HepG2 (cell line): Measurements from ENCODE around the gene COX10. TPM values are rescaled to one million over a fixed set of nuclear protein-coding genes. Genes with fewer than 3 reads are reported as not detected.

Experiments
- ATAC-seq: fragments of 200-7000 bp; cut with Tn5 transposase; 3 replicates; pipeline ENCODE4 v1.9.1; 2020; ENCODE audit warnings: mild to moderate bottlenecking, moderate library complexity
- BruUV-seq: library from RNA; stranded (reverse); fragments of 400-500 nt; replicated peaks from 2 replicates; lab custom pipeline; 2021; lab: Mats Ljungman, UMichigan
- CTCF ChIA-PET: fragments of 300-600 bp; formaldehyde crosslinking; extraction: SDS; loops from one replicate; lab custom pipeline; 2021; ENCODE audit warnings: low total read pairs, inconsistent platforms, low intra/inter-chr PET ratio; lab: Yijun Ruan, JAX
- POLR2A ChIA-PET: fragments of 350-600 bp; sonication (Branson Sonifier 250); formaldehyde crosslinking; loops from one replicate; lab custom pipeline; 2020; ENCODE audit warnings: antibody characterized with exemption, inconsistent platforms; lab: Yijun Ruan, JAX
- DNase-seq: peaks from one replicate; pipeline ENCODE4 v3.0.0-alpha.2; 2015; ENCODE audit warnings: low spot score
- FAIRE-seq: peaks from 3 replicates; lab custom pipeline; 2011; peaks lifted over from hg19 to GRCh38; lab: Jason Lieb, UNC
- H2AFZ ChIP-seq: one replicate; pipeline ENCODE4 v1.6.1; 2011; ENCODE audit warnings: low read length, inconsistent platforms
- H3K27ac ChIP-seq: fragments of 300-600 bp; 3 replicates; pipeline ENCODE4 v1.8.0; 2011; ENCODE audit warnings: mixed run types, mild to moderate bottlenecking, mixed read lengths, low read length, inconsistent platforms; ENCODE audit not compliant: insufficient read depth; ENCODE audit errors: extremely low read length
- H3K27me3 ChIP-seq, 2 experiments: fragments of 200-600 bp in 1 of 2; 2 replicates in 1 of 2; 3 replicates in 1 of 2; pipeline versions ENCODE4 v1.6.0 to v1.8.0; 2011; ENCODE audit warnings: low read length in 2 of 2, mild to moderate bottlenecking in 2 of 2, moderate library complexity in 2 of 2, inconsistent platforms in 1 of 2; ENCODE audit not compliant: insufficient read depth in 2 of 2, control insufficient read depth in 1 of 2
- H3K36me3 ChIP-seq, 2 experiments: fragments of 200-600 bp in 1 of 2; replicated peaks in 1 of 2; 2 replicates in 1 of 2; 3 replicates in 1 of 2; pipeline versions ENCODE4 v1.5.1 to v1.8.0; 2011; ENCODE audit warnings: low read length in 2 of 2, inconsistent platforms in 1 of 2; ENCODE audit not compliant: insufficient read depth in 2 of 2, control insufficient read depth in 1 of 2
- H3K4me1 ChIP-seq: 2 replicates; pipeline ENCODE4 v1.5.1; 2012; ENCODE audit warnings: low read length, inconsistent platforms; ENCODE audit not compliant: insufficient read depth
- H3K4me2 ChIP-seq: 2 replicates; pipeline ENCODE4 v1.6.0; 2011; ENCODE audit warnings: low read depth, low read length, inconsistent platforms
- H3K4me3 ChIP-seq, 3 experiments: fragments of 200-600 bp in 1 of 3; sonication (generic), shearing (Covaris generic) in 1 of 3; replicated peaks in 1 of 3; 2 replicates each; pipeline ENCODE4 v1.5.1; 2011 to 2016; ENCODE audit warnings: low read length in 3 of 3, inconsistent platforms in 2 of 3, low read depth in 2 of 3, mild to moderate bottlenecking in 2 of 3, control low read depth in 1 of 3, mixed read lengths in 1 of 3; ENCODE audit not compliant: insufficient read depth in 1 of 3
- H3K79me2 ChIP-seq: one replicate; pipeline ENCODE4 v1.6.1; 2011; ENCODE audit warnings: low read length, inconsistent platforms; ENCODE audit not compliant: insufficient read depth
- H3K9ac ChIP-seq: 2 replicates; pipeline ENCODE4 v1.6.0; 2011; ENCODE audit warnings: mild to moderate bottlenecking, low read depth, low read length, inconsistent platforms; ENCODE audit not compliant: insufficient read depth
- H3K9me3 ChIP-seq: 2 replicates; pipeline ENCODE4 v1.5.1; 2012; ENCODE audit warnings: mild to moderate bottlenecking, low read length
- H4K20me1 ChIP-seq: 2 replicates; pipeline ENCODE4 v1.6.0; 2011; ENCODE audit warnings: inconsistent platforms, mild to moderate bottlenecking, low read length, moderate library complexity; ENCODE audit not compliant: insufficient read depth
- GZF1 ChIP-seq: sonication (generic); formaldehyde crosslinking; IDR thresholded peaks from 2 replicates; pipeline ENCODE4 v1.5.1; 2020; ENCODE audit warnings: mild to moderate bottlenecking, missing genetic modification reagents
- HNF4G ChIP-seq, 2 experiments: sonication (generic) in 1 of 2; formaldehyde crosslinking in 1 of 2; IDR thresholded peaks; 2 replicates each; pipeline versions ENCODE4 v1.4.0 to v1.6.1; 2011 to 2020; ENCODE audit warnings: borderline replicate concordance in 2 of 2, low read depth in 2 of 2, mild to moderate bottlenecking in 2 of 2, low read length in 1 of 2, missing genetic modification reagents in 1 of 2, moderate library complexity in 1 of 2
- KDM2A ChIP-seq: sonication (generic); formaldehyde crosslinking; IDR thresholded peaks from 2 replicates; pipeline ENCODE4 v1.4.0; 2020; ENCODE audit warnings: low read depth, missing genetic modification reagents, borderline replicate concordance
- KDM5A ChIP-seq: fragments of 200-600 bp; sonication (generic); IDR thresholded peaks from 2 replicates; pipeline ENCODE4 v1.7.0; 2018; ENCODE audit warnings: antibody characterized with exemption, mild to moderate bottlenecking, low read length, borderline replicate concordance
- MLLT10 ChIP-seq: sonication (generic); formaldehyde crosslinking; IDR thresholded peaks from 2 replicates; pipeline ENCODE4 v1.4.0; 2020; ENCODE audit warnings: missing genetic modification reagents
- NFIB ChIP-seq: sonication (generic); formaldehyde crosslinking; IDR thresholded peaks from 2 replicates; pipeline ENCODE4 v1.9.0; 2021; ENCODE audit warnings: missing genetic modification reagents, mild to moderate bottlenecking, borderline replicate concordance
- NKX3-1 ChIP-seq: sonication (generic); formaldehyde crosslinking; IDR thresholded peaks from 2 replicates; pipeline ENCODE4 v1.5.0; 2020; ENCODE audit warnings: missing genetic modification reagents
- NR1H2 ChIP-seq: sonication (generic); formaldehyde crosslinking; IDR thresholded peaks from 2 replicates; pipeline ENCODE4 v1.8.1; 2022; ENCODE audit warnings: low read depth, missing genetic modification reagents, borderline replicate concordance
- SKI ChIP-seq: fragments of 450-650 bp; IDR thresholded peaks from one replicate; pipeline ENCODE4 v1.6.1; 2018; ENCODE audit warnings: mild to moderate bottlenecking; ENCODE audit not compliant: partially characterized antibody
- SOX13 ChIP-seq, 3 experiments: fragments of 450-650 bp in 1 of 3; sonication (generic) in 1 of 3; formaldehyde crosslinking in 1 of 3; IDR thresholded peaks in 2 of 3; conservative IDR thresholded peaks in 1 of 3; 2 replicates each; pipeline versions ENCODE4 v1.5.0 to v1.6.1; 2016 to 2020; ENCODE audit warnings: antibody characterized with exemption in 1 of 3, mild to moderate bottlenecking in 1 of 3, missing compliant biosample characterization in 1 of 3, missing genetic modification reagents in 1 of 3, moderate library complexity in 1 of 3
- ZBTB1 ChIP-seq: sonication (generic); formaldehyde crosslinking; IDR thresholded peaks from 2 replicates; pipeline ENCODE4 v1.4.0; 2020; ENCODE audit warnings: missing genetic modification reagents, borderline replicate concordance
- ZNF264 ChIP-seq: sonication (generic); formaldehyde crosslinking; IDR thresholded peaks from 2 replicates; pipeline ENCODE4 v1.4.0; 2020; ENCODE audit warnings: missing genetic modification reagents
- ZNF713 ChIP-seq: sonication (generic); formaldehyde crosslinking; IDR thresholded peaks from 2 replicates; pipeline ENCODE4 v1.4.0; 2020; ENCODE audit warnings: mild to moderate bottlenecking, missing genetic modification reagents
- ZNF724P ChIP-seq: sonication (generic); formaldehyde crosslinking; IDR thresholded peaks from 2 replicates; pipeline ENCODE4 v1.8.0; 2022; ENCODE audit warnings: missing genetic modification reagents, borderline replicate concordance
- ZXDC ChIP-seq: sonication (generic); formaldehyde crosslinking; IDR thresholded peaks from 2 replicates; pipeline ENCODE4 v1.5.0; 2020; ENCODE audit warnings: mild to moderate bottlenecking, missing genetic modification reagents
- WGBS: methylation state at CpG from one replicate; pipeline ENCODE4 v1.1.6; 2017; ENCODE audit warnings: low lambda C conversion rate; 5-methylcytosine and 5-hydroxymethylcytosine counted together
- in situ Hi-C: cut with HindIII; loops from 2 replicates; pipeline ENCODE4 v1.10.0; 2017; ENCODE audit warnings: low pct_unique_long_range_greater_than_20kb; ENCODE audit not compliant: extremely low pct_ligation_motif_present
- intact Hi-C: fragments of 100-400 bp; cut with micrococcal nuclease; formaldehyde crosslinking; loops from one replicate; pipeline ENCODE4 v1.10.0; 2022; ENCODE audit not compliant: unreplicated experiment
- polyA plus RNA-seq, 8 experiments: library from polyadenylated mRNA; depleted of rRNA in 3 of 8; stranded (reverse) in 7 of 8; unstranded in 1 of 8; fragments of >200 nt; fragmentation: Illumina TruSeq in 4 of 8; extraction: Trizol in 4 of 8; gene quantifications; 2 replicates each; pipeline versions ENCODE4 v1.2.1 to v1.2.3, GENCODE V29; 2011 to 2016; ENCODE audit warnings: low read depth in 4 of 8, missing spikeins in 1 of 8, mixed read lengths in 1 of 8; ENCODE audit not compliant: insufficient read depth in 1 of 8
- total RNA-seq, 5 experiments: library from RNA; depleted of rRNA; stranded (reverse); fragments of >200 nt; fragmentation: Illumina TruSeq; extraction: Trizol; gene quantifications; 2 replicates each; pipeline ENCODE4 v1.2.3, GENCODE V29; 2016; ENCODE audit warnings: low read depth in 1 of 5

COX10 gene
- total and polyA plus RNA-seq, 2 of the 13 experiments (the other 11 are each of a cell fraction or from before 2014, with no cell fraction given), result 13.9 to 20.1 TPM

- Histone ChIP-seq H3K4me2 (no peak overlapping the region), H3K36me3 (0 out of 5 replicates have a peak, but pooled peaks cover 0 to 1% of the 10 kb centered on the region in 2 experiments), H3K9me3 (no peaks in the 10 kb centered on the region), H3K27me3 (no peaks in the 10 kb centered on the region), H4K20me1 (no peaks in the 10 kb centered on the region), H3K4me3 (no peak overlapping the region)
- FAIRE-seq, result no peak
- no peak for ATAC-seq
- TF ChIP-seq SOX13 (IDR thresholded peaks at IDR 0.05), result no peak
- no peak for TF ChIP-seq SOX13 (CRISPR knock-in tag; conservative IDR thresholded peaks at IDR 0.05 in 1 of 2, IDR thresholded peaks at IDR 0.05 in 1 of 2)
- TF ChIP-seq NKX3-1, result no peak
- TF ChIP-seq ZXDC, result no peak
- TF ChIP-seq ZNF264 (CRISPR knock-in tag), result no peak
- TF ChIP-seq ZBTB1 (CRISPR knock-in tag), result no peak
- no peak for TF ChIP-seq ZNF724P (CRISPR knock-in tag)
- no peak for TF ChIP-seq KDM2A (CRISPR knock-in tag)
- TF ChIP-seq HNF4G (IDR thresholded peaks at IDR 0.05; ENCODE audit: borderline replicate concordance, low read depth, low read length), result no peak
- TF ChIP-seq HNF4G (CRISPR knock-in tag; IDR thresholded peaks at IDR 0.05; ENCODE audit: borderline replicate concordance, low read depth), result no peak
- TF ChIP-seq MLLT10 (CRISPR knock-in tag), result no peak
- no peak for TF ChIP-seq NR1H2
- TF ChIP-seq KDM5A, result no peak
- no peak for TF ChIP-seq SKI
- TF ChIP-seq ZNF713, result no peak
- TF ChIP-seq NFIB (CRISPR knock-in tag), result no peak
- TF ChIP-seq GZF1 (CRISPR knock-in tag), result no peak
- TF ChIP-seq, all 625 proteins: peak for 0
- intact Hi-C loops, result no loop called here
- BruUV-seq, result no TSS peak
- 99% methylated on average over 5 of the region's 5 CpGs for WGBS
- no peak for DNase-seq
- Histone ChIP-seq H3K9ac (no peak overlapping the region), H2AFZ (no peak overlapping the region), H3K79me2 (no peaks in the 10 kb centered on the region), H3K4me1 (peaks cover 35% of the 10 kb centered on the region), H3K27ac (no peak overlapping the region)
- in situ Hi-C loops, result no loop called here
- CTCF ChIA-PET, result no interaction called here
- POLR2A ChIA-PET, result no interaction called here
These were observed 18.7 kb upstream of the COX10 start for GRCh38 chr17:14050616-14051015.
